ENCODE data around the gene KPNA5. TPM values are rescaled to one million over a fixed set of nuclear protein-coding genes. Genes with fewer than 3 reads are reported as not detected.

KPNA5 gene
- total and polyA plus RNA-seq, 7 experiments from 2014 or later: 11.0 to 78.2 (median 34.1) TPM

DNA sequence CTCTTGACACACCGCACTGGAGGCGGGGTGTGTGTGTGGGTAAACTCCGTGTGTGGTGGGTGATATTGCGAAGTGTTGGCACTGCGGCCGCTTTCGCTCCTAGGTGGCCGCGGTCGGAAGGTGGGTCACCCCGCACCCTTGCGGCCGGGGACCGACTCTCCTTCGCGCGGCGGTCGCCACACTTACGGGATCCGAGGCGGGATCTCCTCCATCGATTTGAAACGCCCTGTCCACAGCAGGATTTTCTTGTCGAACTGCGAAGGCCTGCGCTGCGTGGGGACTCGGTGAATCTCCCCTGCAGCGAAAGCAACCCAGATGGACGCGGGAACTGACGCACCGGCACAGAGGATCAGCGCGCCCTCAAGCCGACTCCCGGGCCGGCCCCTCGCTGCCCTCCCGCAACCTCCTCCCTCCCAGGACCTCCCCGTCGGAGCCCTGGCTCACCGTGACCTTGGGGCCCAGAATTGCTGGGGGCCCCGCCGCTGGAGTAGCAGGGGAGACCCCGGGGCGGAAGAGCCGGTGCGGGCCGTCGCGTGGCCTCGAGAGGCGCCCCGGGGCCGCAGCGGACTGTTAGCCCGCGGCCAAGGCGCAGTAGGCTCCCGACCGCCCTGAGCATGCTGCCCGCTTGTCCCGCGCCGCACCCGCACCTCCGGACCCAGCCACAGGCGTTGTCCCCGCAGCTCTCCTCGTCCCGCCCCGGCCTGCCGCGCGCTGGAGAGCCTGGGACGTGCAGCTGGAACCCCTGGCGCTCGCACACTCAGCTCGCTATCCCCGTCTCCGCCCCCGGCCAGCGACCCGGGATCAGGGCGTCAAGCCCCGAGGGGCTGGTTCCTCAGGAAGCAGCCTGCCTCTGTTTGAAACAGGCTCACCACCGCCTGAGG is 84.2 kb downstream of the KPNA5 start, which contains the start of gene FAM162B:
TSS of gene FAM162B (minus strand) at position 759 of the 881 bp plus-strand sequence. CDS start at position 616, 143 bp downstream.
- peaks cover 0 to 2% of the 10 kb centered on the region in 2 donors for H3K27me3 ChIP-seq (ENCODE audit: control insufficient read depth in 2 of 2, insufficient read depth in 2 of 2, low read length in 2 of 2)
- ATAC-seq: no peak
- H3K4me3 ChIP-seq (ENCODE audit: low read length): no peak within 1 kb of the TSS
- POLR2A ChIA-PET: no interaction called here
- intact Hi-C loops (cut with micrococcal nuclease): no loop called here
- Mint-ChIP-seq H3K27me3 (peaks cover 49 to 73% (median 60%) of the 10 kb centered on the region in 5 donors), H3K36me3 (peaks cover 0 to 5% (median 0%) of the 10 kb centered on the region in 5 donors), H3K4me3 (peak within 1 kb of the TSS; percentile 16 to 81 (median 70)), H3K4me1 (peaks cover 2 to 14% (median 13%) of the 10 kb centered on the region in 7 donors), H3K27ac (no peak within 1 kb of the TSS), H3K9me3 (peaks cover 0 to 1% (median 0%) of the 10 kb centered on the region in 11 donors)
- no peak within 1 kb of the TSS for H3K27ac ChIP-seq (ENCODE audit: low read depth, low read length)
- no peaks in the 10 kb centered on the region for H3K9me3 ChIP-seq (ENCODE audit: control insufficient read depth in 2 of 3, low read length in 3 of 3)
- CTCF ChIA-PET: no interaction called here
- peak in 1 of 9 donors; percentile 23 for DNase-seq
- no peaks in the 10 kb centered on the region for H3K36me3 ChIP-seq (ENCODE audit: control insufficient read depth in 2 of 3, insufficient read depth in 3 of 3, low read length in 3 of 3)
- no peaks in the 10 kb centered on the region for H3K4me1 ChIP-seq (ENCODE audit: control insufficient read depth in 2 of 2, insufficient read depth in 2 of 2, low read length in 2 of 2)

DNA sequence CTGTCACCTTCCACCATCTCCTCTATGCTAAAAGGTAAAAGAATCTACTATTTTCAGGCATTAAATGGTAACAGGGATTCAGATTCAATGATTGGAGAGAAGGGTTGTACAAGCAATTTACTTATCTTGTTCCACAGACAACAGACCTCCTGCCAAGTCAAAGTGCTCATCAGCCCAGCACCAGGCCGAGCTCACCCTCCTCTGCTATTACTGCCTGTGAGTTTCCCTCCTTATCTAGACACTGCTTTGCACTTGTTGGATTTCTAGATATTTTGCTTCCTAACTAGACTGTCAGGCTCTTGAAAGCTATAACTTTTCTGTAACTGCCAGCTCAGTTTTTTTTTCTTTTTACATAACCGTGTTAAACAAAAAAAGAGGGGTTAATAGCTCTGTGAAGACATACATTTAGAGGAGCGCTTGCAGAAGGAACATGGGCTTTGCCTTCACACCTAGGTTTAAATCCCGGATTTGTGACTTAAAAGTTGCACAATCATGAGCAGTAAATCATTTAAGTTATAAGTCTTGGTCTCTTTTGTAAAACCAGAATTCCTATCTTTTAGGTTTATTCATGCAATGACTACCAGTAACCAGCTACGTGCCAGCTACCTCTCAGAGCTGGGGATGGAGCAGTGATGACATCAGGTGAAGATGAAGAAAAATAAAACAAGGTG is 85.6 kb downstream of the KPNA5 start:
- Histone ChIP-seq H3K4me3 (ENCODE audit: low read length) (no peak overlapping the region), H3K27ac (ENCODE audit: low read depth, low read length) (no peak overlapping the region), H3K4me1 (ENCODE audit: control insufficient read depth in 2 of 2, insufficient read depth in 2 of 2, low read length in 2 of 2) (no peaks in the 10 kb centered on the region), H3K9me3 (ENCODE audit: control insufficient read depth in 2 of 3, low read length in 3 of 3) (no peaks in the 10 kb centered on the region), H3K36me3 (ENCODE audit: control insufficient read depth in 2 of 3, insufficient read depth in 3 of 3, low read length in 3 of 3) (no peaks in the 10 kb centered on the region), H3K27me3 (ENCODE audit: control insufficient read depth in 2 of 2, insufficient read depth in 2 of 2, low read length in 2 of 2) (peaks cover 0 to 2% of the 10 kb centered on the region in 2 donors)
- Mint-ChIP-seq H3K4me3 (peak overlapping the region; percentile 2 to 81 (median 64)), H3K27me3 (peaks cover 50 to 73% (median 60%) of the 10 kb centered on the region in 5 donors), H3K27ac (no peak overlapping the region), H3K36me3 (peaks cover 0 to 5% (median 0%) of the 10 kb centered on the region in 5 donors), H3K9me3 (peaks cover 0 to 1% (median 0%) of the 10 kb centered on the region in 11 donors), H3K4me1 (peaks cover 2 to 14% (median 13%) of the 10 kb centered on the region in 7 donors)
- DNase-seq: no peak
- ChIA-PET POLR2A (no interaction called here), CTCF (no interaction called here)
- intact Hi-C loops (cut with micrococcal nuclease): no loop called here
- ATAC-seq: no peak

DNA sequence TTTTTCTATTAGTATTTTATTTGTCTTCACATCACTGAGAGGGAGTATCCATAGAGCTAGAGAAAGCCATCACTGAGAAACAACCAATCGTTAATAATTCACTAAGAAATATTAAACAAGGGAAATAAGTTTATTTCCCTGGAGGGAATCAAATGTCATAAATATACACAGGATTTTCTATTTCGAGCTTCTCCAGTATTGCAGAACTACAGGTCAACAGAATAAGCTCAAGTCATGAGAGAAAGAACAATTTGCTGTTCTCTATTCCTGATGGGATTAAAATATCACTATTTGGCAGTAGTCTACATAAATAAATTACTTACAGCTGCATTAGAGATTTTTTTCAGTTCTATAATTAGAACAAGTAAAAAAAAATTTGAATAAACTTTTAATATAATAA is 86.7 kb downstream of the KPNA5 start:
- peaks cover 2 to 14% (median 13%) of the 10 kb centered on the region in 7 donors for H3K4me1 Mint-ChIP-seq
- DNase-seq: no peak
- no peak overlapping the region for H3K27ac Mint-ChIP-seq
- Histone ChIP-seq H3K4me1 (ENCODE audit: control insufficient read depth in 2 of 2, insufficient read depth in 2 of 2, low read length in 2 of 2) (no peaks in the 10 kb centered on the region), H3K27me3 (ENCODE audit: control insufficient read depth in 2 of 2, insufficient read depth in 2 of 2, low read length in 2 of 2) (peaks cover 0 to 2% of the 10 kb centered on the region in 2 donors), H3K4me3 (ENCODE audit: low read length) (no peak overlapping the region), H3K36me3 (ENCODE audit: control insufficient read depth in 2 of 3, insufficient read depth in 3 of 3, low read length in 3 of 3) (no peaks in the 10 kb centered on the region), H3K9me3 (ENCODE audit: control insufficient read depth in 2 of 3, low read length in 3 of 3) (no peaks in the 10 kb centered on the region), H3K27ac (ENCODE audit: low read depth, low read length) (no peak overlapping the region)
- H3K4me3 Mint-ChIP-seq: no peak overlapping the region
- CTCF ChIA-PET: no interaction called here
- peaks cover 0 to 5% (median 0%) of the 10 kb centered on the region in 5 donors for H3K36me3 Mint-ChIP-seq
- POLR2A ChIA-PET: no interaction called here
- intact Hi-C loops (cut with micrococcal nuclease): no loop called here
- peaks cover 0 to 1% (median 0%) of the 10 kb centered on the region in 11 donors for H3K9me3 Mint-ChIP-seq
- no peak for ATAC-seq
- peaks cover 50 to 69% (median 61%) of the 10 kb centered on the region in 5 donors for H3K27me3 Mint-ChIP-seq

DNA sequence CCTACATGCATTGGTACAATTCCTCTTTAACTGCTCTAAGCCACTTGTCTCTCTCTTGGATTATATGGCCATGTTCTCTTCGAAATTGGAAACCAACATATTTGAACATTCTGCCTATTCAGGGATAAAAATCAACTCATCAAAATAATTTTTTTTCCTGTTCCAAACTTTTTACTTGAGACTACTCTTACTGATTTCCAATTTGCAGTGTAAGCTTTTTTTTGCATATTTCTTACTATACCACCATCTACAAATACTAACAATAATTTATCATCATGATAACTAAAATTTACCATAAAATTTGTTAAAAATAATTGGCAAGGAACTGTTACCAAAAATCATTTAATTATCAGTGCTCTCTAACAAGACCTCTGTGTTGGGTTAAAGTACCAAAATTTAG is 91.4 kb downstream of the KPNA5 start:
- no peaks in the 10 kb centered on the region for H3K9me3 ChIP-seq (ENCODE audit: control insufficient read depth in 2 of 3, low read length in 3 of 3)
- H3K4me1 ChIP-seq (ENCODE audit: control insufficient read depth in 2 of 2, insufficient read depth in 2 of 2, low read length in 2 of 2): no peaks in the 10 kb centered on the region
- peaks cover 0 to 4% (median 0%) of the 10 kb centered on the region in 11 donors for H3K9me3 Mint-ChIP-seq
- DNase-seq (no peak), ATAC-seq (no peak)
- no peak overlapping the region for H3K4me3 Mint-ChIP-seq
- H3K4me1 Mint-ChIP-seq: no peaks in the 10 kb centered on the region
- no peaks in the 10 kb centered on the region for H3K27me3 ChIP-seq (ENCODE audit: control insufficient read depth in 2 of 2, insufficient read depth in 2 of 2, low read length in 2 of 2)
- H3K27ac Mint-ChIP-seq: no peak overlapping the region
- H3K27ac ChIP-seq (ENCODE audit: low read depth, low read length): no peak overlapping the region
- no peaks in the 10 kb centered on the region for H3K36me3 ChIP-seq (ENCODE audit: control insufficient read depth in 2 of 3, insufficient read depth in 3 of 3, low read length in 3 of 3)
- no peaks in the 10 kb centered on the region for H3K36me3 Mint-ChIP-seq
- intact Hi-C loops (cut with micrococcal nuclease): no loop called here
- POLR2A ChIA-PET: no interaction called here
- H3K4me3 ChIP-seq (ENCODE audit: low read length): no peak overlapping the region
- CTCF ChIA-PET: no interaction called here
- peaks cover 19 to 40% (median 30%) of the 10 kb centered on the region in 5 donors for H3K27me3 Mint-ChIP-seq

- H3K9me3 Mint-ChIP-seq: peaks cover 0 to 4% (median 0%) of the 10 kb centered on the region in 11 donors
- Histone ChIP-seq H3K9me3 (ENCODE audit: control insufficient read depth in 2 of 3, low read length in 3 of 3) (no peaks in the 10 kb centered on the region), H3K36me3 (ENCODE audit: control insufficient read depth in 2 of 3, insufficient read depth in 3 of 3, low read length in 3 of 3) (no peaks in the 10 kb centered on the region), H3K27ac (ENCODE audit: low read depth, low read length) (no peak overlapping the region), H3K4me3 (ENCODE audit: low read length) (no peak overlapping the region), H3K4me1 (ENCODE audit: control insufficient read depth in 2 of 2, insufficient read depth in 2 of 2, low read length in 2 of 2) (no peaks in the 10 kb centered on the region), H3K27me3 (ENCODE audit: control insufficient read depth in 2 of 2, insufficient read depth in 2 of 2, low read length in 2 of 2) (peaks cover 0 to 3% of the 10 kb centered on the region in 2 donors)
- DNase-seq (no peak), ATAC-seq (no peak)
- H3K36me3 Mint-ChIP-seq: no peaks in the 10 kb centered on the region
- no peak overlapping the region for H3K4me3 Mint-ChIP-seq
- ChIA-PET CTCF (no interaction called here), POLR2A (no interaction called here)
- no peaks in the 10 kb centered on the region for H3K4me1 Mint-ChIP-seq
- no peak overlapping the region for H3K27ac Mint-ChIP-seq
- peaks cover 19 to 32% (median 27%) of the 10 kb centered on the region in 5 donors for H3K27me3 Mint-ChIP-seq
- intact Hi-C loops (cut with micrococcal nuclease): no loop called here
These were observed 92.9 kb downstream of the KPNA5 start for GRCh38 chr6:116773886-116774285.

- no peak for DNase-seq
- Mint-ChIP-seq H3K4me3 (no peak overlapping the region), H3K27ac (no peak overlapping the region), H3K36me3 (no peaks in the 10 kb centered on the region), H3K27me3 (peaks cover 8 to 37% (median 28%) of the 10 kb centered on the region in 5 donors), H3K4me1 (no peaks in the 10 kb centered on the region), H3K9me3 (peaks cover 0 to 4% (median 0%) of the 10 kb centered on the region in 11 donors)
- H3K27me3 ChIP-seq (ENCODE audit: control insufficient read depth in 2 of 2, insufficient read depth in 2 of 2, low read length in 2 of 2): peaks cover 0 to 3% of the 10 kb centered on the region in 2 donors
- no peaks in the 10 kb centered on the region for H3K9me3 ChIP-seq (ENCODE audit: control insufficient read depth in 2 of 3, low read length in 3 of 3)
- POLR2A ChIA-PET: no interaction called here
- intact Hi-C loops (cut with micrococcal nuclease): loop anchor here in 1 of 2 donors (5.0 kb wide), 1 partner anchor 68 kb away; no protein-coding TSS in a partner anchor
- no peak overlapping the region for H3K4me3 ChIP-seq (ENCODE audit: low read length)
- no peak for ATAC-seq
- CTCF ChIA-PET: no interaction called here
- H3K4me1 ChIP-seq (ENCODE audit: control insufficient read depth in 2 of 2, insufficient read depth in 2 of 2, low read length in 2 of 2): peaks cover 0 to 3% of the 10 kb centered on the region in 2 donors
- no peak overlapping the region for H3K27ac ChIP-seq (ENCODE audit: low read depth, low read length)
- H3K36me3 ChIP-seq (ENCODE audit: control insufficient read depth in 2 of 3, insufficient read depth in 3 of 3, low read length in 3 of 3): no peaks in the 10 kb centered on the region
These were observed 98.7 kb downstream of the KPNA5 start for GRCh38 chr6:116779573-116780164.
